Fibroblast of the aortic adventitia (primary cell): ENCODE results near the gene LDAH. TPM values are rescaled to one million over a fixed set of nuclear protein-coding genes. Genes with fewer than 3 reads are reported as not detected.
A peak's percentile ranks its signal among the peaks of the same experiment; 100 is the strongest.

Source experiments
- DNase-seq: peaks from one replicate; pipeline ENCODE4 v3.0.0-alpha.2; 2010; ENCODE audit warnings: low read depth
- H3K4me3 ChIP-seq: 2 replicates; pipeline ENCODE4 v1.5.1; 2011; ENCODE audit warnings: low read depth, mild to moderate bottlenecking, control low read depth, low read length, moderate library complexity
- CTCF ChIP-seq: IDR thresholded peaks from 2 replicates; pipeline ENCODE4 v1.5.1; 2011; ENCODE audit warnings: mild to moderate bottlenecking, low read length, control low read depth, inconsistent platforms; ENCODE audit not compliant: insufficient read depth
- total RNA-seq: library from RNA; depleted of rRNA; stranded (reverse); fragments of >200 nt; gene quantifications from 2 replicates; pipeline ENCODE4 v1.2.3, GENCODE V29; 2012; ENCODE audit warnings: low replicate concordance

LDAH gene
- total RNA-seq, 1 donor: 21.8 TPM

- peak; percentile 99 for TF ChIP-seq CTCF
- peak; percentile 85 for DNase-seq
- H3K4me3 ChIP-seq: no peak overlapping the region
Observed at GRCh38 chr2:20661421-20662307, 161.2 kb downstream of the LDAH start.

- no peak for TF ChIP-seq CTCF
- no peak overlapping the region for H3K4me3 ChIP-seq
- DNase-seq: peak; percentile 54
Observed at GRCh38 chr2:20660506-20661420, 162.1 kb downstream of the LDAH start.

GRCh38 chr2:20657522-20658235 lies 165.2 kb downstream of the LDAH start:
- no peak for TF ChIP-seq CTCF
- no peak for DNase-seq

GRCh38 chr2:20656561-20656960 lies 166.3 kb downstream of the LDAH start:
- no peak overlapping the region for H3K4me3 ChIP-seq
- no peak for DNase-seq
- TF ChIP-seq CTCF: no peak

More at GRCh38 chr2:20657522-20658235, 165.2 kb downstream of the LDAH start:
- H3K4me3 ChIP-seq: no peak overlapping the region

GRCh38 chr2:20654535-20654813 lies 168.4 kb downstream of the LDAH start:
- no peak for DNase-seq
- TF ChIP-seq CTCF: no peak
- H3K4me3 ChIP-seq: no peak overlapping the region

- TF ChIP-seq CTCF: no peak
- no peak for DNase-seq
Observed at GRCh38 chr2:20653695-20654534, 169.0 kb downstream of the LDAH start.

More at GRCh38 chr2:20653695-20654534, 169.0 kb downstream of the LDAH start:
- H3K4me3 ChIP-seq: no peak overlapping the region
